ENCODE measurements around the gene SYDE2.
"Not testable (repeated sequence)": the region's sequence is repeated elsewhere in the genome, so short reads cannot be mapped to it uniquely, and the experiment has no call there.

- not testable (repeated sequence) for TF ChIP-seq CTCF (conservative IDR thresholded peaks at IDR 0.05 in 1 of 2, IDR thresholded peaks at IDR 0.05 in 1 of 2; ENCODE audit: low read depth in 1 of 2, low read length in 2 of 2); EZH2 (IDR thresholded peaks at IDR 0.05; ENCODE audit: low read length, missing control alignments)
These were observed 8.7 kb downstream of the SYDE2 start for GRCh38 chr1:85192129-85192528.

Data from fibroblast of lung (primary cell).